Hematopoietic multipotent progenitor cell treated with erythropoietin and hydrocortisone succinate and interleukin-3 and kit ligand, for 17 days (in vitro differentiated cells): ENCODE measurements around the gene RGS19.

Experiments used
- DNase-seq: peaks from one replicate; pipeline ENCODE4 v3.0.0-alpha.2; 2015; ENCODE audit warnings: low spot score

RGS19 gene

DNA sequence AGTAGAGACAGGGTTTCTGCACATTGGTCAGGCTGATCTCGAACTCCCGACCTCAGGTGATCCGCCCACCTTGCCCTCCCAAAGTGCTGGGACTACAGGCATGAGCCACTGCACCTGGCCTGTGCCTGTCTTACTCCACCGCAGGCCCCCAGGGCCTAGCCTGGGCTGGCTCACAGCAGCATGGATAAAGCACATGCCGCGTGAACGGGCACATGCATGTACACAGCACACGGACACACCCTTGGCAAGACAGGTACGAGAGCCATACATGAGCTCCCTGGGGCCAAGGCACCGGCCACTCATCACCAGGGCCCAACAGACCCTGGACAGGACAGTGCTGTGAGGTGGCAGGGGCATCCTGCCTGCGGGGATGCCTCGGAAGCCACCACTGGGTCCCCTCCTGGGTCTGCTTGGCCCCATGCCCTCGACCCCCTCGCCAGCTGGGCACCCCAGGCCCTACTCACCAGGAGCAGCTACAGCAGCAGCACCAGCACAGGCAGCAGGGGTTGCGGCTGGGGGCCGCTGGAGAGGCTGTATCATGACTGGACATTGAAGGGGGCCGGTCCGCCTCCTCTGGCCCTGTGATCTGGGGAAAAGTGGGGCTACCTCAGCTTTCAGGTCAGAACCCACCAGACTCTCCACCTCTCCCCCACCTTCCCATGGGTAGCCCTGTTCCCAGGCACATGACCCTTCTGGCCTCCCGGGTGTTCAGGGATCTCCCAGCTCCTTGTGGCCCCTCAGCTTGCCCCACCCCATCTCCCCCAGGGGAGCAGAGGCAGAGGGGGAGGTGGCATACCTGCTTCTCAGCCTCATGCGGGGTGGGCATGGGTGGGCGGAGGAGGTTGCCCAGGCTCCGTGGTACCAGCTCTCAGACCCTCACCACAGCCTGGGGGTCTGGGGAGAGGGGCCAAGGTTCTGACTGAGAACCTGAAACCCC lies 3.0 kb downstream of the RGS19 start:
- no peak for DNase-seq

- DNase-seq: no peak
Observed at GRCh38 chr20:64075556-64075955, 3.8 kb downstream of the RGS19 start.

DNA sequence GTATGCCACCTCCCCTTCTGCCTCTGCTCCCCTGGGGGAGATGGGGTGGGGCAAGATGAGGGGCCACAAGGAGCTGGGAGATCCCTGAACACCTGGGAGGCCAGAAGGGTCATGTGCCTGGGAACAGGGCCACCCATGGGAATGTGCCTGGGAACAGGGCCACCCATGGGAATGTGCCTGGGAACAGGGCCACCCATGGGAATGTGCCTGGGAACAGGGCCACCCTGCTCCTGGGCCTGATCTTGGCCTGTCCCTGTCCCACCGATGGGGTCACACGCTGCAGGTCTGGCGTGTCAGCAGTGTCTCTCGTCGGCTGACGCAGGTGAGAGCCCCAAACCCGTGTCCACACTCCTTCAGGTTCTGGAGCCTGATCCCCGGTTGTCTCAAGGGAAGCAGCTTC lies 4.4 kb downstream of the RGS19 start:
- no peak for DNase-seq

DNA sequence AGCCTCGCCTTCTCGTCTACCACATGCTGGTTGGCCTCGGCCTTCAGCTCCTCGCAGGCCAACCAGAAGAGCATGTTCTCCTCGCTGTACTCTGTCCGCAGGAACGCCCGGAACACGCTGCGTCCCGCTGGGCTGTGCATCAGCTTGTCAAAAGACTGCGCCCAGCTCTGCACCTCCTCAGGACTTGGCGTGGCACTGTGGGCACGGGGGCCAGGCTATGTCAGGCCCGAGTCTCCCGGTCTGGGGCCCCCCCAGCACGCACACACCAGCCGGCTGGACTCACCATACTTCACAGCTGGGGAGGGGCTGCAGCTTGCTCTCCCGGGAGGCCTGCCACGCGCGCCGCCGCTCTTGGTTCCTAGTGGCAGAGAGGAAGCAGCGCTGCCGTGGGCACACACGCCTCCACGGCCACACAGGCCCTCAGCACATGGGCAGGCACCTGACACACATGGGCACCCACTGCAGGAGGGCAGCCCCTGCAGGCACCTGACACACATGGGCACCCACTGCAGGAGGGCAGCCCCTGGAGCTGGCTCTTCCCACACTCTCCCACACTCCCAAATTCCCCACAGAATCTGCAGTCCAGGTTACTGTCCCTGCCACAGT lies 5.0 kb downstream of the RGS19 start:
- DNase-seq: no peak

DNA sequence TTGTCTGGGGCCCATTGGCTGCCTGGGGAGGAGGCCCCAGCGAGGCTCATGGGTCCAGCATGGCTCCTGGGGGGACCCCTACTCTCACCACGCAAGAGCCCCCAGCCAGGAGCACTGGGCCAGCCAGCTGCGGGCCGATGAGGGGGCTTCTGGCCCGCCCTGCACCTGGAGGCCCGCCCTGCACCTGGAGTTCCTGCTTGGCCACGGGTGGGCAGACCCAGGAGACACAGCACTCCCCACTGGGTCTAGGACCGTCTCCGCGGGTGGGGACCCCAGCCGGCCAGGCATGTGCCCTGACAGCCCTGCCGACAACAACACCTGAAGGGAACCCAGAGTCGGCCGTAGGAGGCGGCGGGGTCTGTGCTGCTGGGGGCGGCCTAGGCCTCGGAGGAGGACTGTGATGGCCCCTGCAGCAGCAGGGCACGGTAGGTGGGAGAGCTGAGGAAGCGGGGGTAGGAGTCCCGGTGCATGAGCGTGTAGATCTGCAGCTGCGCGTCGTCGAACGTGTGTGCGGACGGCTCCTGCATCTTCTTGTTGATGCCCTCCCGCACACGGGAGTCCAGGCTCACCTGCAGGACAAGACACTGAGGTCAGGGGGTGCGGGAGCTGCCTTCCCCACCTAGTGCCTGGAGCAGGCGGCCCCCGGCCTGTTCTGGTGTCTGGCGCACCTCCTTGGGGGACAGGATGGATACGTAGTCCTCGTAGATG lies 5.7 kb downstream of the RGS19 start:
- DNase-seq: no peak

GRCh38 chr20:64072498-64073063 lies 6.7 kb downstream of the RGS19 start:
- DNase-seq: no peak

DNA sequence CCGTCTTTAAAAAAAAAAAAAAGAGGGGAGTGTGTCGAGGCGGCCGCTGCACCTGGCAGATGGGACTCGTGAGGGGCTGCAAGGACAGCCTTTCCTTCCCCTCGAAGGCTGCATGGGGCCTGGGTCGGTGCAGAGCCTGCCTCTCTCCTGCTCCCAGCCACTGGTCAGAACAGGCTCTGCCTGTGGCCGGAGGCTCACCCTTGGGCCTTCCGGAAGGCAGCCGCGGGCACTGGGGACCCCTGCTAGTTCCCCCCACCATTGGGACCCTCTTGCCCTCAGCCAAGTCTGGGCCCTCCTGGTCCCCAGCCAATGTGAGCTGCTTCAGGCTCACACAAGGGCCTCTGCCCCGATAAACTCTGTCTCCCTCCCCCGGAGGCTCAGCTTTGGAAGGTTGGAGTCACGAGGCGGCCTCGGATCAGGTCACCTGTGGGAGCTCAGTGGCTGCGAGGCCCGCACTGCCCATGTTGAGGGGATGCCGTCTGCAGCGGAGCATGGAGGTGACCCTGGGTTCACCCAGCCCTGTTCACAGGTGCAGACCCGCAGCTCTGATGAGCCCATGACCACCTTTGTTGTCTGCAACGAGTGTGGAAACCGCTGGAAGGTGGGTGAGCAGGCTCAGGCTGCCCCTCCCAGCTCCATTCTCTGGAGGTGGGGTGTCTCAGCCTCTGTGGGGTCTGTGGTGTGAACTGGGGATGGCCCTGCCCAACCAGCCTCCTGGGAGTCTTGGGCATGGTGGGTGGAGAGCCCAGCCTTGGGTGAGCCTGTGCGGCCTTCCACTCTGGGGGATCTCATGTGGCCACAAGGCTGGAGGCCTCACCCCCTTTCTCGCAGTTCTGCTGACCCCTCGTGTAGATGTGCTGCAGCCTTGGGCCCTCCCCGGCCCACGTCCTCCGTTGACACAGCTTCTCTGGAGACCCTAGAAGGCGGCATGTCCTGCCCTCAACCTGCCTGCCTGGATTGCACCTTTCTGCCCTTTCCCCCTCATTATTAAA lies 7.7 kb downstream of the RGS19 start:
- DNase-seq: no peak

GRCh38 chr20:64070244-64070993 lies 8.9 kb downstream of the RGS19 start:
- DNase-seq: no peak

DNA sequence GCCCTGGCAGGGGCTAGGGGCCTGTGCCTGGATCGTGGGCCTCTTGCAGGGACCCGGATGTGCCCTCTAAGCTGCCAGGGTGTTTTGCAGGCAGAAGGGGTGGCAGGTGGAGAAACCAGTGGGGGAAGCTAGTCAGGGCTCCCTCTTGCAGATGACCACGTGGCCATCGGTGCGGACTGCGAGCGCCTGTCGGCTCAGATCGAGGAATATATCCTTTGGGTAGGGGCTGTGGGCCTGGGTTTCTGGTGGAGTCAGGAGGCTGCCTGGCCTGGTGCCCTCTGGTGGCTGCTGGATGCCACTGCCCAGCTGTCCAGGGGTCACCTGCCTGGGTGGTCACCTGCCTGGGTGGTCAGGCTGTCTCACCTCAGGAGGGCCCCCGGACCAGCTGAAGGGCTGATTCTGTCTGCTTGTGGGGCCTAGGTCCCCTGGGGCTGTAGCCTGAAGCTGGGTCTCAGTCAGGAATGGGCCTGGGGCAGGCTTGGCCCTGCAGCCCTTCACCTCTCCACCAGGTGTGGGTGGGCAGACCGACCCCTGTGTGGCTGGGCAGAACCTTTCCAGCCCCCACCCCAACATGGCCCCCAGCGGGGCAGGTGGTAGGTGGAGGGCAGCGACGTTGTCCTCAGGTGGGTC lies 9.6 kb downstream of the RGS19 start:
- DNase-seq: no peak

DNA sequence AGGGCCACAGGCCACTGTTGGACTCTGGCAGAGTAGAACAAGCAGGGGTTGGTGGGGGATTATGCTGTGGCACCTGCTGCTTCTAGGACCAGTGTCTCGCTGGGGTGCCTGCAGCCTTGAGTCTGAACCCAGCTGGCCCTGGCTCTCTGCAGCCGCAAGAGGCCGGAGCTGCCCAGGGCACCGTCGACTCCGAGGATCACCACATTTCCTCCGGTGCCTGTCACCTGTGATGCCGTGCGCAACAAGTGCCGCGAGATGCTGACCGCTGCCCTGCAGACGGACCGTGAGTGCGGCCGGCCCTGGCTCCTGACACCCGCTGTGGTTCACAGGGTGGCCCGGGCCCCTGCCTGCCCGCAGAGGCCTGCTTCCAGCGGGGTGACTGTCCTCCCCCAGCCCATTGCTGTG lies 10.1 kb downstream of the RGS19 start:
- DNase-seq: no peak

DNA sequence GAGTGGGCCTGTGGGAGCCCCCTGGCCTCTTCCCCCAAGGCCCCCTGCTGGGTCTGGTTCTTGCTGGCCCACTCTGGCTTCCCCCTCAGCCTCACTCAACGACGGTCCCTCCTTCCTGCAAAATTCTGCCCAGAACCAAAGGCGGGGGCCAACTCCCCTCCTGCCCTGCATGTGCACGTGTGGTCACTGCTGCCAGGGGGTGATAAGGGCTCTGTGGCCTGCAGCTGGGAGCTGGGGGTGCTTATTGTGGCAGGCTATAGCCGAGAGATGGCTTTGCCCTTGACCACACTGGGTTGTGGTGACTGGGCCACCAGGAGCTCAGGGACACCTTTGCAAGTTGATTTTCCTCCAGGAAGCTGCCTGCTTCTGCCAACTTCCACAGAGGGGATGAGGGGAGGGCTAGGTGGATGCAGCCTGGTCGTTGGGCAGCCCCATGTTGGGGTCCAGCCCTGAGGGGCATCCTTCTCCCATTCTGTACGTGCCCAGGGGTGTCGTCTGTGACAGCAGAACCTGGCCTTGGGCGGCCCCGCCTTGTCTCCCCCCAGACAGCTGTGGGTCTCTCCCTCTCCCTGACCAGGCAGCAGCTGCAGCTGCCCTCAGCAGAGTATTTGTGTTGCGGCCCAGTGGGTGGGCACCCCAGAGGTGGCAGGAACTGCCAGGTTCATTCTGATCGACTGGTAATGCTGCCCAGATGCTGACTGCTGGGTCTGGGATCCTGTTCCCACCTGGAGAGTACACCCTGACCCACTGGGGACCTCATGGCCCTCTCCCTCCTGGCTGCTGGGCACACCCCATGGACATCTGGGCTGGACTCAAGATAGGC lies 10.7 kb downstream of the RGS19 start:
- DNase-seq: no peak

- no peak for DNase-seq
Observed at GRCh38 chr20:64067733-64068307, 11.5 kb downstream of the RGS19 start.

GRCh38 chr20:64067005-64067632 lies 12.2 kb downstream of the RGS19 start:
- DNase-seq: no peak

GRCh38 chr20:64065974-64066343 lies 13.4 kb downstream of the RGS19 start:
- DNase-seq: no peak

DNA sequence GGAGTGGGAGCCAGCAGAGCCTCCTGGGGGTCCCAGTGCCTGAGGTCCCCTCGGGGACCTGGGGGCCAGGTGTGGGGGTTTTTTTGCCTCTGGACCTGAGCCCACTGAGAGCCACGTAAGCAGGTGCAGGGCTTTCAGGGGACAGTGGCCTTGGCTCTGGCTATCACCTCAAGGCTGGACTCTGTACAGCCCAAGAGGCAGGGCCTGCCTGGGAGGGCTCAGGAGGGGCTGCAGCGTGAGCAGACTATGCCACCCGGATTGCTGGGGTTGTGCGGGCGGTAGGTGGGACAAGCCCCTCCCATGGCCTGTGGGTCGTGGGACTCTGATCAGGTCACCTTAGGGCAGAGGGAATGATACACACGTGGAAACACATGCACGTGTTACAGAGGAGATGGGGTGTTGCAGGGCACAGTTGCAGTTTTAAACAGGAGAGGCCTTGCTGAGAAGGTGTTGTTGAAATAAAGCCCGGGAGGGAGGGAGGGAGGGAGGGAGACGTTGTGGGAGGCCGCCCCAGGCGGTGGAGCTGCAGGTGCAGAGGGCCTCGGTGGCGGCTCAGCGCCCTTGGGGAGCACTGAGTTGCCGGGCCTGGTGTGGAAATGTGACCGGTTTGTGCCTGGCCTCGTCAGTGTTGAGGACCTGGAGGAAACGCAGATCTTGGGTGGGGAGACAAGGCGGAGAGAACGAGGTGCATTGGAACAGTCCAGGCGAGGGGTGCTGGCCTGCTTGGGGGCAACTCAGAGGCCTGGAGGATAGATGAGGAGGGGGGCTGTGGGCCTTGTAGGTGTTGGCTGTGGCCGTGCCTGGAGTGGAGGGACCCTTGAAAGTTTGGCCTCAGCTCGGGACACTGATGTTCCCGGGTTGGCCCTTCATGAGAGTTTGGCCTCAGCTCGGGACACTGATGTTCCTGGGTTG lies 14.0 kb downstream of the RGS19 start:
- no peak for DNase-seq

GRCh38 chr20:64064145-64064698 lies 15.1 kb downstream of the RGS19 start:
- no peak for DNase-seq
